HCT116 (cell line): ENCODE measurements around the gene POPDC3.

Experiments used
- POLR2A ChIP-seq: IDR thresholded peaks from 2 replicates; pipeline ENCODE4 v1.7.0; 2011; ENCODE audit warnings: borderline replicate concordance; ENCODE audit not compliant: insufficient read depth, insufficient read length; ENCODE audit errors: extremely low read depth
- POLR2AphosphoS5 ChIP-seq: IDR thresholded peaks from 2 replicates; pipeline ENCODE4 v1.6.1; 2011; ENCODE audit warnings: mild to moderate bottlenecking, low read depth, low read length, moderate library complexity
- RAD21 ChIP-seq: IDR thresholded peaks from 2 replicates; pipeline ENCODE4 v1.6.1; 2012; ENCODE audit warnings: low read depth, mild to moderate bottlenecking
- TCF7L2 ChIP-seq: IDR thresholded peaks from 2 replicates; pipeline ENCODE4 v1.7.0; 2011; ENCODE audit warnings: borderline replicate concordance, inconsistent platforms; ENCODE audit not compliant: insufficient read depth, insufficient read length; ENCODE audit errors: extremely low read depth
- ZFX ChIP-seq: fragments of 450-650 bp; IDR thresholded peaks from 2 replicates; pipeline ENCODE4 v1.6.1; 2017
- TF ChIP-seq, protein P1 (sequence below): IDR thresholded peaks from 2 replicates; pipeline ENCODE4 v1.6.1; 2012
- TF ChIP-seq, protein P2 (sequence below), 3 experiments: fragments of 200-600 bp in 1 of 3; sonication (generic) in 1 of 3; IDR thresholded peaks in 2 of 3; conservative IDR thresholded peaks in 1 of 3; 2 replicates each; pipeline ENCODE4 v1.5.1; 2012 to 2017; ENCODE audit warnings: low read depth in 2 of 3, low read length in 2 of 3, antibody characterized with exemption in 1 of 3, borderline replicate concordance in 1 of 3, control low read depth in 1 of 3, mild to moderate bottlenecking in 1 of 3, mixed read lengths in 1 of 3, mixed run types in 1 of 3, moderate library complexity in 1 of 3; ENCODE audit not compliant: insufficient read depth in 1 of 3
- TF ChIP-seq, protein P3 (sequence below): IDR thresholded peaks from 2 replicates; pipeline ENCODE4 v1.6.1; 2012; ENCODE audit warnings: low read depth
- TF ChIP-seq, protein P4 (sequence below): IDR thresholded peaks from 2 replicates; pipeline ENCODE4 v1.6.1; 2012

DNA sequence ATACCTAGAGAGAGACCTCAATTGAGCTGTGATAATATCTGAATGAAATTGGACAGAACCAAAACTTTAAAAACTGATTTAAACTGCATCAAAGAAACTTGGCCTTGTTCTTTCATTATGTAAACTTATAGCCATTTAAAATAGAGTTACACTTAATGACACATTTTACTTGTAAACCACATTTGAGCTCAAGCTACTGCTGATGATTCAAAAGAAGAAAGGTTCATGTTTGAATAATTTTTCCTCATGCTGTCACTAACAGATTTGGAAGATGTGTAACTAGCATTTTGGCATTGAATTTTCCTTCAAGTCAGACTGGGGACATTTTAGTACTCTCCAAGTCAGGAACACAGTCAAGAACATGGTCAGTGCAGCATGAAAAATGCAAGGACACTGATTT lies 26.9 kb downstream of the POPDC3 start:
- TF ChIP-seq POLR2A, result no peak
- TF ChIP-seq, protein P1, sequence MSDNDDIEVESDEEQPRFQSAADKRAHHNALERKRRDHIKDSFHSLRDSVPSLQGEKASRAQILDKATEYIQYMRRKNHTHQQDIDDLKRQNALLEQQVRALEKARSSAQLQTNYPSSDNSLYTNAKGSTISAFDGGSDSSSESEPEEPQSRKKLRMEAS, result no peak
- TF ChIP-seq, protein P2, sequence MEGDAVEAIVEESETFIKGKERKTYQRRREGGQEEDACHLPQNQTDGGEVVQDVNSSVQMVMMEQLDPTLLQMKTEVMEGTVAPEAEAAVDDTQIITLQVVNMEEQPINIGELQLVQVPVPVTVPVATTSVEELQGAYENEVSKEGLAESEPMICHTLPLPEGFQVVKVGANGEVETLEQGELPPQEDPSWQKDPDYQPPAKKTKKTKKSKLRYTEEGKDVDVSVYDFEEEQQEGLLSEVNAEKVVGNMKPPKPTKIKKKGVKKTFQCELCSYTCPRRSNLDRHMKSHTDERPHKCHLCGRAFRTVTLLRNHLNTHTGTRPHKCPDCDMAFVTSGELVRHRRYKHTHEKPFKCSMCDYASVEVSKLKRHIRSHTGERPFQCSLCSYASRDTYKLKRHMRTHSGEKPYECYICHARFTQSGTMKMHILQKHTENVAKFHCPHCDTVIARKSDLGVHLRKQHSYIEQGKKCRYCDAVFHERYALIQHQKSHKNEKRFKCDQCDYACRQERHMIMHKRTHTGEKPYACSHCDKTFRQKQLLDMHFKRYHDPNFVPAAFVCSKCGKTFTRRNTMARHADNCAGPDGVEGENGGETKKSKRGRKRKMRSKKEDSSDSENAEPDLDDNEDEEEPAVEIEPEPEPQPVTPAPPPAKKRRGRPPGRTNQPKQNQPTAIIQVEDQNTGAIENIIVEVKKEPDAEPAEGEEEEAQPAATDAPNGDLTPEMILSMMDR (IDR thresholded peaks at IDR 0.05 in 2 of 3, conservative IDR thresholded peaks at IDR 0.05 in 1 of 3; ENCODE audit: borderline replicate concordance in 1 of 3, insufficient read depth in 1 of 3, low read depth in 2 of 3, low read length in 2 of 3), result no peak
- TF ChIP-seq POLR2AphosphoS5, result no peak
- no peak for TF ChIP-seq RAD21
- TF ChIP-seq, protein P3, sequence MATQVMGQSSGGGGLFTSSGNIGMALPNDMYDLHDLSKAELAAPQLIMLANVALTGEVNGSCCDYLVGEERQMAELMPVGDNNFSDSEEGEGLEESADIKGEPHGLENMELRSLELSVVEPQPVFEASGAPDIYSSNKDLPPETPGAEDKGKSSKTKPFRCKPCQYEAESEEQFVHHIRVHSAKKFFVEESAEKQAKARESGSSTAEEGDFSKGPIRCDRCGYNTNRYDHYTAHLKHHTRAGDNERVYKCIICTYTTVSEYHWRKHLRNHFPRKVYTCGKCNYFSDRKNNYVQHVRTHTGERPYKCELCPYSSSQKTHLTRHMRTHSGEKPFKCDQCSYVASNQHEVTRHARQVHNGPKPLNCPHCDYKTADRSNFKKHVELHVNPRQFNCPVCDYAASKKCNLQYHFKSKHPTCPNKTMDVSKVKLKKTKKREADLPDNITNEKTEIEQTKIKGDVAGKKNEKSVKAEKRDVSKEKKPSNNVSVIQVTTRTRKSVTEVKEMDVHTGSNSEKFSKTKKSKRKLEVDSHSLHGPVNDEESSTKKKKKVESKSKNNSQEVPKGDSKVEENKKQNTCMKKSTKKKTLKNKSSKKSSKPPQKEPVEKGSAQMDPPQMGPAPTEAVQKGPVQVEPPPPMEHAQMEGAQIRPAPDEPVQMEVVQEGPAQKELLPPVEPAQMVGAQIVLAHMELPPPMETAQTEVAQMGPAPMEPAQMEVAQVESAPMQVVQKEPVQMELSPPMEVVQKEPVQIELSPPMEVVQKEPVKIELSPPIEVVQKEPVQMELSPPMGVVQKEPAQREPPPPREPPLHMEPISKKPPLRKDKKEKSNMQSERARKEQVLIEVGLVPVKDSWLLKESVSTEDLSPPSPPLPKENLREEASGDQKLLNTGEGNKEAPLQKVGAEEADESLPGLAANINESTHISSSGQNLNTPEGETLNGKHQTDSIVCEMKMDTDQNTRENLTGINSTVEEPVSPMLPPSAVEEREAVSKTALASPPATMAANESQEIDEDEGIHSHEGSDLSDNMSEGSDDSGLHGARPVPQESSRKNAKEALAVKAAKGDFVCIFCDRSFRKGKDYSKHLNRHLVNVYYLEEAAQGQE, result no peak
- no peak for TF ChIP-seq TCF7L2
- TF ChIP-seq, protein P4, sequence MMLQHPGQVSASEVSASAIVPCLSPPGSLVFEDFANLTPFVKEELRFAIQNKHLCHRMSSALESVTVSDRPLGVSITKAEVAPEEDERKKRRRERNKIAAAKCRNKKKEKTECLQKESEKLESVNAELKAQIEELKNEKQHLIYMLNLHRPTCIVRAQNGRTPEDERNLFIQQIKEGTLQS, result no peak
- TF ChIP-seq ZFX, result no peak
